ENCODE measurements around the gene TMEM266.

TMEM266 gene

DNA sequence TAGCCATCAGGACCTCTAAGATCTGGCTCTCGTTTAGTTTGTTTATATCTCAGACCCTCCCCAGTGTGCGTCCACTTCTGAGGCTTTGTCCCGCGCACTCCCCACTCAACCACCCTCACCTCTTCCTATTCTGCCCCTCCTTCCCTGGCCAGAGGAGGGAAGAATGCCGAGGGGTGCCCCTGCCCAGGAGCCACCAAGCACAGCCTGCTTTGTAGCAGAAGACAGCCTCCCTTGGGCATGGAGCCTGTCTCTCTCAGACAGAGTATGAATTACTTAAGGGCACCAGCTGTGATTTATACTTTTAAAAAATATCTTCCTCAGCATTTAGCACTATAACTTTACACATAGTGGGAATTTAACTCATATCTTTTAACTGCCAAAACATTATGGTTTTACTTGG lies 6.0 kb downstream of the TMEM266 start:
- DNase-seq (ENCODE audit: low read depth), result no peak

GRCh38 chr15:76070192-76070591 lies 10.4 kb downstream of the TMEM266 start:
- DNase-seq (ENCODE audit: low read depth), result no peak

GRCh38 chr15:76070921-76071635 lies 11.3 kb downstream of the TMEM266 start:
- DNase-seq (ENCODE audit: low read depth), result no peak

- no peak for DNase-seq (ENCODE audit: low read depth)
Observed at GRCh38 chr15:76071806-76072205, 12.0 kb downstream of the TMEM266 start.

- no peak for DNase-seq (ENCODE audit: low read depth)
Observed at GRCh38 chr15:76073554-76073953, 13.8 kb downstream of the TMEM266 start.

GRCh38 chr15:76075046-76075445 lies 15.3 kb downstream of the TMEM266 start:
- no peak for DNase-seq (ENCODE audit: low read depth)

GRCh38 chr15:76078285-76078877 lies 18.6 kb downstream of the TMEM266 start:
- no peak for DNase-seq (ENCODE audit: low read depth)

- no peak for DNase-seq (ENCODE audit: low read depth)
Observed at GRCh38 chr15:76084256-76084655, 24.5 kb downstream of the TMEM266 start.

- no peak for DNase-seq (ENCODE audit: low read depth)
Observed at GRCh38 chr15:76098685-76099084, 38.9 kb downstream of the TMEM266 start.

- DNase-seq (ENCODE audit: low read depth), result no peak
Observed at GRCh38 chr15:76099388-76099787, 39.6 kb downstream of the TMEM266 start.

GRCh38 chr15:76100361-76100760 lies 40.6 kb downstream of the TMEM266 start:
- no peak for DNase-seq (ENCODE audit: low read depth)

GRCh38 chr15:76101655-76102054 lies 41.9 kb downstream of the TMEM266 start:
- no peak for DNase-seq (ENCODE audit: low read depth)

DNA sequence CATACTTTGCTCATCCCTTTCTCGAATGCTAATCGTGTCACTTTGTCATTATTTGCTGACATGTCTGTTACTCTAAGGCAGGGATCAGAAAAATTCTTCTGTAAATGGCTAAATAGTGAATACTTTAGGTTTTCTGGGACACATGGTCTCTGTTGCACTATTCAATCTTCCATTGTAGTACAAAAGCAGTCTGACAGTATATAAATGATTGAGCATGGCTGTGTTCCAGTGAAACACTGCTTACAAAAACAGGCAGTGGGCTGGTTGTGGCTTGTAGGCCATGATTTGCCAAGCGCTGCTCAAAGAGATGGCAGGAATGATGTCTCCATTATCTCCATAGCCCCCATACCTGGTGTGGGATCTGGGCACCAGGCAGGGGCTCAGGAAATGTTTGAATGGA lies 45.6 kb downstream of the TMEM266 start:
- DNase-seq (ENCODE audit: low read depth), result no peak

- DNase-seq (ENCODE audit: low read depth), result no peak
Observed at GRCh38 chr15:76105911-76106310, 46.1 kb downstream of the TMEM266 start.

DNA sequence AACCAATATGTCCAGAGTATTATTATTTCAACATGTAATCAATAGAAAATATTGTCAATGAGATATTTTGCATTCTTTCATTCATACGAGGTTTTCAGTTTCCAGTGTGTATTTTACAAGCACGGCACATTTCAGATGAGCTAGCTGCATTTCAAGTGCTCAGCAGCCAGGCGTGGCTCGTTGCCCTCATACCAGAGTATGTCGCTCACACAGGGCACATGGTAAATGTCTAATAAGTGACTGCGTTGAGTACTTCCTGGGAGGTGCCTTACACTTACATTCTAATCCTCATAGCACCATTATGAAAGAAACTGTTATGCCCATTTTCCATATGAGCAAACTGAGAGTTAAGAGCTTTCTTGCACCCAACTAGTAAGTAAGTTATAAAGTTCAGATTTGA lies 47.4 kb downstream of the TMEM266 start:
- no peak for DNase-seq (ENCODE audit: low read depth)

GRCh38 chr15:76108021-76108723 lies 48.4 kb downstream of the TMEM266 start:
- no peak for DNase-seq (ENCODE audit: low read depth)

- DNase-seq (ENCODE audit: low read depth), result no peak
Observed at GRCh38 chr15:76109046-76109445, 49.3 kb downstream of the TMEM266 start.

DNA sequence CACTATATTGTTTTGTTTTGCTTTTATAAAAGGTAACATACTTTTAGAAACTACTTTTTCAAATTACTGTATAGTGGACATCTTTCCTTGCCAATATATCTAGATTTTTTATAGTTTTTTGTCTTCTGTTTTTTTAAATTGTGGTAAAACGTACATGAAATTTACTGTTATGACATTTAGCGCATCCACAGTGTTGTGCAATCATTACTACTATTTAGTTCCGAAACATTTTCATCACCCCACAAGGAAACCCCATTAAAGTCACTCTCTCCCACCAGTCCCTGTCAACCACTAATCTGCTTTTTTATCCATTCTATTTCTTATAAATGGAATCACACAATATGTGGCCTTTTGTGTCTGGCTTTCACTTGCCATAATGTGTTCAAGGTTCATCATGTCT lies 54.8 kb downstream of the TMEM266 start:
- no peak for DNase-seq (ENCODE audit: low read depth)

GRCh38 chr15:76116138-76116885 lies 56.5 kb downstream of the TMEM266 start:
- no peak for DNase-seq (ENCODE audit: low read depth)

DNA sequence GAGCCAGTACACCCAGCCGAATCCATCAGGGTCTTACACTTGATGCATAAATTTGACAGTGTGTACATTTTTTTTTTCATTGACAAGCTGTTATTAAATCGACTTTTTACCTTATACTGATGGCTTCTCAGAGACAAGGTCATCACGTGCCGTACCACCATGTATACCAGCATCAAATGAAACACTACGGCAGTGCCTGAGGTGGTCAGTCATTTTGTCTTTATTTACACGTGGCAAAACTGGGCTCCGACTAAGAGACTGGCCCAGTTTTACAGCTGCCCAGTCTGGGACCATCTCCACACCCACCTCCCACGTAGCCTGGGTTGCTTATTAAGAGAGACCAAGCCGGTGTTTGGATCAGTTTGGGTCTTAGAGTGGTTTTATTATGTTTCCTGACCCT lies 57.4 kb downstream of the TMEM266 start:
- no peak for DNase-seq (ENCODE audit: low read depth)

GRCh38 chr15:76118767-76119166 lies 59.0 kb downstream of the TMEM266 start:
- no peak for DNase-seq (ENCODE audit: low read depth)

DNA sequence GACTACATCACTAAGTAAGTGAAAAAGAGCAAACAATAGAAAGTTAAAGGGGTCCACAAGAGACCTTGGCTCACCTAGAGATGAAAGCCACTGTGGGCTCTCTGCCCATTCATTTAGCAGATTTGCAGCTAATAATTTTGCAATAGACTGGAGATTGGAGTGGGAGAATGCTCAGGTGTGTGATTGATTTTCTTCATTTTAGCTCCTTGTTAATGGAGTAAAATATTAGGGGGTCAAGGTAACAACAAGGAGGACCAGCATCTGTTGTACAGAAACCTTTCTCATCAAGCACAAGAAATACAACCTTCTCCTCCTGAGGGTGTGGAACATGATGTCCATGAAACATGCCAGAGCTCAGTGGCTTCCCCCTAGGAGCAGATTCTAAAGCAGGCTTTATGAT lies 63.2 kb downstream of the TMEM266 start:
- no peak for DNase-seq (ENCODE audit: low read depth)

GRCh38 chr15:76127169-76127568 lies 67.4 kb downstream of the TMEM266 start:
- no peak for DNase-seq (ENCODE audit: low read depth)

Data from fibroblast of gingiva (primary cell).